ENCODE results near the gene LAMA1. TPM values are rescaled to one million over a fixed set of nuclear protein-coding genes. Genes with fewer than 3 reads are reported as not detected.
A peak's percentile ranks its signal among the peaks of the same experiment; 100 is the strongest.

Gene LAMA1
- total RNA-seq (1 to 10 TPM in 1 of 5 donors, not detected in 4; 1.7 TPM), polyA plus RNA-seq (1 to 10 TPM in 1 of 3 donors, under 1 TPM in 1, not detected in 1; 0.31 to 1.2 TPM)
- long read RNA-seq, donor 1, result 0 reads
- long read RNA-seq, donor 2, result 0 reads
- long read RNA-seq, donor 3, result 0 reads
- long read RNA-seq, donor 4, result 0 reads
- long read RNA-seq, donor 5, result 0 reads
- long read RNA-seq, donor 6, full-length matches to known transcripts, result 1 of 1 reads
- long read RNA-seq, donor 6, partial matches to known transcripts, result 0 of 1 reads
- long read RNA-seq, donor 6, other reads (novel, unspliced or antisense), result 0 of 1 reads
- long read RNA-seq, donor 7, full-length matches to known transcripts, result 1 of 1 reads
- long read RNA-seq, donor 7, partial matches to known transcripts, result 0 of 1 reads
- long read RNA-seq, donor 7, other reads (novel, unspliced or antisense), result 0 of 1 reads
- long read RNA-seq, donor 8, result 0 reads
- long read RNA-seq, donor 9, result 0 reads
- long read RNA-seq, donor 10, result 0 reads

- TF ChIP-seq EP300 (IDR thresholded peaks at IDR 0.05) (no peak), CTCF (IDR thresholded peaks at IDR 0.05) (no peak), POLR2AphosphoS5 (IDR thresholded peaks at IDR 0.05) (no peak)
- peaks cover 19 to 25% (median 23%) of the 10 kb centered on the region in 4 donors for H3K4me1 ChIP-seq
- peak in 1 of 2 donors; percentile 62 for DNase-seq
- H3K36me3 ChIP-seq, result no peaks in the 10 kb centered on the region
- peak within 1 kb of the TSS; percentile 32 to 56 (median 48) for H3K4me3 ChIP-seq
- H3K27ac ChIP-seq, result no peak within 1 kb of the TSS
- 3 to 6% (median 5%) methylated on average over 29 to 88 of the region's 95 CpGs for WGBS, 5 donors
- no peaks in the 10 kb centered on the region for H3K9me3 ChIP-seq
- intact Hi-C loops (cut with DNase I; ENCODE audit: low total_unique reads), result no loop called here
- peaks cover 13 to 73% (median 30%) of the 10 kb centered on the region in 3 donors for H3K27me3 ChIP-seq
Observed at GRCh38 chr18:7117390-7118355, at the start of gene LAMA1. LAMA1 (minus strand) TSS chr18:7117797; CDS start chr18:7117720, 77 bp downstream.

GRCh38 chr18:7165846-7166393 lies 48.3 kb upstream of the LAMA1 start:
- WGBS, 5 donors, result 80 to 90% (median 84%) methylated on average over 11 of the region's 11 CpGs
- H3K9me3 ChIP-seq, result no peaks in the 10 kb centered on the region
- H3K4me1 ChIP-seq, result no peaks in the 10 kb centered on the region
- no peaks in the 10 kb centered on the region for H3K36me3 ChIP-seq
- no peak overlapping the region for H3K27ac ChIP-seq
- TF ChIP-seq POLR2AphosphoS5 (IDR thresholded peaks at IDR 0.05), result no peak
- no peak for TF ChIP-seq POLR2A (IDR thresholded peaks at IDR 0.05)
- TF ChIP-seq CTCF (IDR thresholded peaks at IDR 0.05), result no peak
- TF ChIP-seq EP300 (IDR thresholded peaks at IDR 0.05), result no peak
- intact Hi-C loops (cut with DNase I; ENCODE audit: low total_unique reads), result no loop called here
- no peak overlapping the region for H3K4me3 ChIP-seq
- DNase-seq, result no peak
- H3K27me3 ChIP-seq, result no peaks in the 10 kb centered on the region

- Histone ChIP-seq H3K36me3 (no peaks in the 10 kb centered on the region), H3K27ac (no peak overlapping the region), H3K4me3 (no peak overlapping the region), H3K27me3 (no peaks in the 10 kb centered on the region), H3K4me1 (no peaks in the 10 kb centered on the region), H3K9me3 (no peaks in the 10 kb centered on the region)
- intact Hi-C loops (cut with DNase I; ENCODE audit: low total_unique reads), result no loop called here
- TF ChIP-seq CTCF (IDR thresholded peaks at IDR 0.05), result no peak
- no peak for TF ChIP-seq POLR2A (IDR thresholded peaks at IDR 0.05)
- DNase-seq, result peak in 1 of 2 donors; percentile 46
- 50 to 60% (median 54%) methylated on average over 8 of the region's 8 CpGs for WGBS, 5 donors
Observed at GRCh38 chr18:7164323-7165004, 46.9 kb upstream of the LAMA1 start.
